K562 (cell line): ENCODE results near the gene CACNA2D2. TPM values are rescaled to one million over a fixed set of nuclear protein-coding genes. Genes with fewer than 3 reads are reported as not detected.

Experiments used
- BRD4 ChIP-seq: fragments of 200-600 bp; sonication (generic); IDR thresholded peaks from 2 replicates; pipeline ENCODE4 v1.6.1; 2017; ENCODE audit warnings: inconsistent platforms
- CAMTA2 ChIP-seq: fragments of 250-450 bp; sonication (Bioruptor Pico); conservative IDR thresholded peaks from 2 replicates; pipeline ENCODE4 v1.5.1; 2022
- ELF1 ChIP-seq: fragments of 200-800 bp; sonication (Bioruptor generic); IDR thresholded peaks from 2 replicates; pipeline ENCODE4 v1.6.1; 2016; ENCODE audit warnings: missing genetic modification characterization, missing compliant biosample characterization
- HMG20B ChIP-seq: fragments of 250-450 bp; sonication (Bioruptor Pico); IDR thresholded peaks from 2 replicates; pipeline ENCODE4 v1.5.0; 2021; ENCODE audit warnings: mild to moderate bottlenecking
- NFE2L1 ChIP-seq: fragments of 450-650 bp; IDR thresholded peaks from 2 replicates; pipeline ENCODE4 v1.6.1; 2016; ENCODE audit warnings: missing genetic modification characterization, low read depth, mild to moderate bottlenecking, missing compliant biosample characterization, moderate library complexity, borderline replicate concordance
- NRF1 ChIP-seq, 2 experiments: fragments of 450-650 bp; IDR thresholded peaks in 1 of 2; conservative IDR thresholded peaks in 1 of 2; 2 replicates each; pipeline ENCODE4 v1.6.1; 2014; ENCODE audit warnings: mild to moderate bottlenecking in 2 of 2
- PHF8 ChIP-seq: fragments of 200-600 bp; sonication (generic); IDR thresholded peaks from 2 replicates; pipeline ENCODE4 v1.6.1; 2012; ENCODE audit warnings: mixed run types, mild to moderate bottlenecking, inconsistent platforms, low read length, moderate library complexity, borderline replicate concordance
- TRIM28 ChIP-seq: fragments of 450-650 bp; IDR thresholded peaks from 2 replicates; pipeline ENCODE4 v1.6.1; 2017
- ZNF146 ChIP-seq: IDR thresholded peaks from one replicate; pipeline ENCODE4 v1.6.1; 2018; ENCODE audit warnings: missing compliant biosample characterization; ENCODE audit not compliant: unreplicated experiment
- ZNF407 ChIP-seq: fragments of 450-650 bp; IDR thresholded peaks from 2 replicates; pipeline ENCODE4 v1.6.1; 2016; ENCODE audit warnings: low read depth
- ZNF551 ChIP-seq: fragments of 250-450 bp; sonication (Bioruptor Pico); IDR thresholded peaks from 2 replicates; pipeline ENCODE4 v1.5.0; 2021; ENCODE audit warnings: mild to moderate bottlenecking, moderate library complexity
- polyA plus RNA-seq, 8 experiments: library from polyadenylated mRNA; depleted of rRNA in 4 of 8; stranded (reverse) in 5 of 8; unstranded in 3 of 8; fragments of >200 nt; fragmentation: Nextera tagmentation in 2 of 8; fragmentation: Illumina TruSeq in 1 of 8; extraction: Ambion mirVana in 2 of 8; extraction: Trizol in 1 of 8; gene quantifications; 2 replicates each; pipeline versions ENCODE4 v1.2.1 to v1.2.3, GENCODE V29; 2011 to 2014; ENCODE audit warnings: inconsistent platforms in 1 of 8, missing spikeins in 1 of 8
- total RNA-seq, 7 experiments: library from RNA; depleted of rRNA in 6 of 7; stranded (reverse); fragments of >200 nt in 6 of 7; fragmentation: Illumina TruSeq in 2 of 7; extraction: Trizol in 2 of 7; gene quantifications; 2 replicates each; pipeline versions ENCODE4 v1.2.1 to v1.2.3, GENCODE V29; 2011 to 2021; ENCODE audit warnings: low replicate concordance in 1 of 7
- TF ChIP-seq, protein P1 (sequence below), 2 experiments: IDR thresholded peaks; 2 replicates each; pipeline ENCODE4 v1.6.1; 2011; ENCODE audit warnings: borderline replicate concordance in 1 of 2, control low read depth in 1 of 2, low read depth in 1 of 2, low read length in 1 of 2, mild to moderate bottlenecking in 1 of 2, mixed read lengths in 1 of 2, moderate library complexity in 1 of 2; ENCODE audit not compliant: insufficient read depth in 1 of 2, insufficient read length in 1 of 2, poor library complexity in 1 of 2, severe bottlenecking in 1 of 2; ENCODE audit errors: extremely low read depth in 1 of 2
- TF ChIP-seq, protein P2 (sequence below): fragments of 250-450 bp; sonication (Bioruptor Pico); IDR thresholded peaks from 2 replicates; pipeline ENCODE4 v1.6.1; 2021; ENCODE audit warnings: mild to moderate bottlenecking

CACNA2D2 gene
- total and polyA plus RNA-seq, 9 of the 15 experiments (the other 6 are each of a cell fraction or from before 2014, with no cell fraction given) = 0.11 to 0.58 (median 0.36) TPM; not detected in 2

DNA sequence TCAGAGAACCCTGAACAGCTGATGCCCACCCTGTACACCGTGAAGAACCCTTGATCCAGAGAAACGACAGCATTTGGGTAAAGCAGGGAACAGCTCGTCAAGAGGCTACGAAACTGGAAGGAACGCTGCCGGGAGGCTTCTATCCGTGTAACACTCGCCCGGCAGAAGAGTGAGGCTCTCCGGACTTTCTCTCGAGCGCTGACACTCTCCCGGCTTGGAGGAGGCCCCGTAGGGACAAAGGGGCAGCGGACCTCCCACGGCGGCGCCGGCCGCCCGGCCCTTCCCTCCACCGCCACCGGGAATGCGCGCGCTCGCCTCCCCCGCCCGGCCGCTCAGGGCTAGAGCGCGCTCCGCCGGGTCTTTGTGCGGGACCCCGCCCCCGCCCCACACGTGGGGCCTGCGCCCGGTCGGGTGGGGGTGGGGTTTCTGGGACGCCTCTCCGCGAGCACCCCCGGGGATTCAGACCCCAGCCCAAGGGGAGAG, 182.5 kb downstream of the CACNA2D2 start (continued):
- TF ChIP-seq, protein P1, sequence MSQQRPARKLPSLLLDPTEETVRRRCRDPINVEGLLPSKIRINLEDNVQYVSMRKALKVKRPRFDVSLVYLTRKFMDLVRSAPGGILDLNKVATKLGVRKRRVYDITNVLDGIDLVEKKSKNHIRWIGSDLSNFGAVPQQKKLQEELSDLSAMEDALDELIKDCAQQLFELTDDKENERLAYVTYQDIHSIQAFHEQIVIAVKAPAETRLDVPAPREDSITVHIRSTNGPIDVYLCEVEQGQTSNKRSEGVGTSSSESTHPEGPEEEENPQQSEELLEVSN (IDR thresholded peaks at IDR 0.05; ENCODE audit: borderline replicate concordance in 1 of 2, extremely low read depth in 1 of 2, insufficient read depth in 1 of 2, insufficient read length in 1 of 2, low read depth in 1 of 2, low read length in 1 of 2, poor library complexity in 1 of 2, severe bottlenecking in 1 of 2) = peak in 1 of 2 experiments; percentile 56
- TF ChIP-seq ELF1 (tag) (no peak), HMG20B (CRISPR knock-in tag) (no peak), NFE2L1 (no peak), ZNF551 (no peak), NRF1 (conservative IDR thresholded peaks at IDR 0.05 in 1 of 2, IDR thresholded peaks at IDR 0.05 in 1 of 2) (peak; percentile 70 to 73; a peak in 3 of 4 replicates), TRIM28 (no peak), CAMTA2 (CRISPR knock-in tag) (no peak), ZNF146 (no peak), BRD4 (no peak), ZNF407 (no peak), PHF8 (no peak)
- TF ChIP-seq, protein P2, sequence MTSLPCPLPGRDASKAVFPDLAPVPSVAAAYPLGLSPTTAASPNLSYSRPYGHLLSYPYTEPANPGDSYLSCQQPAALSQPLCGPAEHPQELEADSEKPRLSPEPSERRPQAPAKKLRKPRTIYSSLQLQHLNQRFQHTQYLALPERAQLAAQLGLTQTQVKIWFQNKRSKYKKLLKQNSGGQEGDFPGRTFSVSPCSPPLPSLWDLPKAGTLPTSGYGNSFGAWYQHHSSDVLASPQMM (CRISPR knock-in tag) = no peak
